ENCODE data around the gene SLC6A20. TPM values are rescaled to one million over a fixed set of nuclear protein-coding genes. Genes with fewer than 3 reads are reported as not detected.

SLC6A20 gene
- total RNA-seq, 4 donors from 2014 or later: 0.04 to 0.32 (median 0.19) TPM; not detected in 1

DNA sequence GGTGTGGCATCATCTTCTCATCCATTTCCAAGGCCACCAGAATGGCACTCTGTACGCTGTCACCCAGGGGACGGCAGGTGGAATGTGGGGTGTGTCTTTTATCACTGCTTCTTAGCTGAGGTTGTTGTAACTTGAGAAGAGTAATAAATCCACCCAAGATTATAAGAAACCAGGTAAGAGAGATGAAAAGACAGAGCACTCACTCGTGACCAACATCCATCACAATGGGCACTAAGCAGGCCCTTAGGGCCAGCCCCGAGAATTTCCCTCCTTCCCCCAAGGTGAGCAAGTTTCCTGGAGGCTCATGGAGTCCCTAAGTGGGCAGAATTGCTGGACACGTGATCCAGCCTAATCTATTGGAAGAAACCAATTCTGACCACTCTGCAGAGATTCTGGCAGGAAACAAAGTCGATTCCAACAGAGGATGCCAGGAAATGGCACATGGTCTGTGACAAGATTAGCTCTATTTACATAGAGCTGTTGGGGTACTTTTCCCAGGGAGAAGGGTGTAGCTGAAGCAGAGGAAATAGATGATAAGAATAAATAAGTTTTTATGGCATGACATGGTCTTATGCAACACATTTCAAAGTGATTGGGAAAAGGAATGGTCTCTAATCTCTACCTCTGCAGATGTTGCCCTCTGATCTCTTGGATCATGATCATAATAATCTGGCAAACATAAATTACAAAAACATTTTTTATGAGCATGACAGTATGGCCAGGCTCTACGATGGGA lies 22.5 kb downstream of the SLC6A20 start:
- no peaks in the 10 kb centered on the region for H3K4me1 ChIP-seq
- intact Hi-C loops (cut with DNase I): no loop called here
- H3K4me3 ChIP-seq: no peak overlapping the region
- no peak for TF ChIP-seq POLR2A (IDR thresholded peaks at IDR 0.05)
- TF ChIP-seq, protein P1, sequence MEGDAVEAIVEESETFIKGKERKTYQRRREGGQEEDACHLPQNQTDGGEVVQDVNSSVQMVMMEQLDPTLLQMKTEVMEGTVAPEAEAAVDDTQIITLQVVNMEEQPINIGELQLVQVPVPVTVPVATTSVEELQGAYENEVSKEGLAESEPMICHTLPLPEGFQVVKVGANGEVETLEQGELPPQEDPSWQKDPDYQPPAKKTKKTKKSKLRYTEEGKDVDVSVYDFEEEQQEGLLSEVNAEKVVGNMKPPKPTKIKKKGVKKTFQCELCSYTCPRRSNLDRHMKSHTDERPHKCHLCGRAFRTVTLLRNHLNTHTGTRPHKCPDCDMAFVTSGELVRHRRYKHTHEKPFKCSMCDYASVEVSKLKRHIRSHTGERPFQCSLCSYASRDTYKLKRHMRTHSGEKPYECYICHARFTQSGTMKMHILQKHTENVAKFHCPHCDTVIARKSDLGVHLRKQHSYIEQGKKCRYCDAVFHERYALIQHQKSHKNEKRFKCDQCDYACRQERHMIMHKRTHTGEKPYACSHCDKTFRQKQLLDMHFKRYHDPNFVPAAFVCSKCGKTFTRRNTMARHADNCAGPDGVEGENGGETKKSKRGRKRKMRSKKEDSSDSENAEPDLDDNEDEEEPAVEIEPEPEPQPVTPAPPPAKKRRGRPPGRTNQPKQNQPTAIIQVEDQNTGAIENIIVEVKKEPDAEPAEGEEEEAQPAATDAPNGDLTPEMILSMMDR (IDR thresholded peaks at IDR 0.05): no peak
- 36 to 43% methylated on average over 7 of the region's 7 CpGs for WGBS, 2 donors
- no peaks in the 10 kb centered on the region for H3K9me3 ChIP-seq
- peaks cover 0 to 29% (median 0%) of the 10 kb centered on the region in 4 donors for H3K27me3 ChIP-seq
- no peaks in the 10 kb centered on the region for H3K36me3 ChIP-seq
- no peak for DNase-seq
- H3K27ac ChIP-seq: no peak overlapping the region

DNA sequence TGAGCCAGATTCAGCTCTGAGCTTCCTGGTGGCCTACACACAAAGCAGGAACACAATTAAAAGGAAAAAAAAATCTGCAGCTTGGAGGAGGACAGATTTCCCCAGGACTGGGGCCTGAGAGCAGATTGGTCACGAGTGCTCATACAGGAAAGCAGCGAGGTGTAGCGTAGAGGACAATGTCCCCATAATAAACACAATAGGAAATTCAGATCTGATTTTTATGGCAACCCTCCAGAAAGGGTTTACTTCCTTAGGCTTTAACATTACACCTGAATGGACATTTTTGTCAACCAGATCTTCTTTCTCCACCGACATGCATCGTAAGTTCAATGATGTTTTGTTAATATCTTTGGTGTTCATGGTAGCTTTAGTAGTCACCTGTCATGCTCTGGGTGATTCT lies 23.3 kb downstream of the SLC6A20 start:
- Histone ChIP-seq H3K4me3 (no peak overlapping the region), H3K27ac (no peak overlapping the region), H3K36me3 (no peaks in the 10 kb centered on the region), H3K27me3 (peaks cover 0 to 29% (median 0%) of the 10 kb centered on the region in 4 donors), H3K9me3 (no peaks in the 10 kb centered on the region), H3K4me1 (no peaks in the 10 kb centered on the region)
- no peak for DNase-seq
- WGBS, 2 donors: 82 to 84% methylated on average over 5 of the region's 5 CpGs
- intact Hi-C loops (cut with DNase I): no loop called here
- TF ChIP-seq POLR2A (IDR thresholded peaks at IDR 0.05): no peak
- TF ChIP-seq, protein P1 (IDR thresholded peaks at IDR 0.05): no peak

DNA sequence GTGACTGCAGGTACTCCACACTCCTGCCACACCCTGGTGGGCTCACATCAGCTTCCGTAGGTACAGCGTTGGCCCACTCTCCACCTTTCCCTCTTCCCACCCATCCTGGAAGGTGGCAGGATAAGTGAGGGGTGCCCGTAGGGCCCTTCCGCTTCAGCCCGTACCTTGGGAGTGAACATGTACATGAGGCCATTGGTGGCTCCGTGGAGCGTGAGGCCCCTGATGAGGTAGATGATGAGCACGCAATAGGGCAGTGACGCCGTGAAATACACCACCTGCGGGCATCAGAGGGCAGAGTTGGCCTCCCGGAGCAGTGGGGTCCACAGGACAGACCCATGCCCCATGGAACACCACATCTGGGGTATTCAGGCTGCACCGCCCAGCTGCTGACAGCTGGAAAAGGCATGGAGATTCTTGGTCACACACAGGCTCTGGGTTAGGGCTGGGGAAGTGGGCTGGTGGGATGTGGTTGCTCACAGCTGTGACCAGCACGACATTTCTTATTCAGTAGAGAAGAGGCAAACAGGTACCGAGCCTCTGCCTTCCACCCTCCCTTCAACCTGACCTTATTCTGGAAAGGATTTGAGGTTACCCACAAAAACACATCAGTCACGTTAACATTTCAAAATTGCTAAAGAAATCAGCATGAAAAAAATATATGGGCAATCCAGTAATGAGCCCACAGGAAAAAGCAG lies 23.8 kb downstream of the SLC6A20 start:
- no peaks in the 10 kb centered on the region for H3K4me1 ChIP-seq
- WGBS, 2 donors: 73 to 76% methylated on average over 5 to 9 of the region's 16 CpGs
- DNase-seq: no peak
- H3K9me3 ChIP-seq: no peaks in the 10 kb centered on the region
- intact Hi-C loops (cut with DNase I): no loop called here
- H3K36me3 ChIP-seq: no peaks in the 10 kb centered on the region
- TF ChIP-seq, protein P1 (IDR thresholded peaks at IDR 0.05): no peak
- TF ChIP-seq POLR2A (IDR thresholded peaks at IDR 0.05): no peak
- peaks cover 0 to 29% (median 0%) of the 10 kb centered on the region in 4 donors for H3K27me3 ChIP-seq
- no peak overlapping the region for H3K4me3 ChIP-seq
- no peak overlapping the region for H3K27ac ChIP-seq

DNA sequence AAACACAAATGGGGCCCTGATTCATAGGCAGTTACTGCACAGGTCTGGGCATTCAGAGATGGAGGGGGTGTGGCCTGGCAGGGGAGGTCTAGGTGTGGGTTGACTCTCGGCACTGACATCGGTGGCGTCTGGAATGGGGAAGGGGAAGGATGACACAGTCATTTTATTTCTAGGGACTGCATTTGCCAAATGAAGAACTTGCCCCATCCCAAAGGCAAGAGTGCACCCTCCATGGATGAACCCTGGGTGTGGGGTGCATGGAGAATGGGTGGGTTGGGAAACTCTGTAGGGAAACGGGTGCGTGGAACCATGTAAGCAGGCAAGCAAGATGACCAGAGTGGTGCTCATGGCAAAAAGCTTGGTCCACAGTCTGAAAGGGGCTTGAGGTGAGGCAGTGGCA lies 24.5 kb downstream of the SLC6A20 start:
- TF ChIP-seq POLR2A (IDR thresholded peaks at IDR 0.05): no peak
- TF ChIP-seq, protein P1 (IDR thresholded peaks at IDR 0.05): no peak
- Histone ChIP-seq H3K36me3 (no peaks in the 10 kb centered on the region), H3K27me3 (peaks cover 0 to 29% (median 0%) of the 10 kb centered on the region in 4 donors), H3K4me3 (no peak overlapping the region), H3K27ac (no peak overlapping the region), H3K4me1 (no peaks in the 10 kb centered on the region), H3K9me3 (no peaks in the 10 kb centered on the region)
- WGBS, 2 donors: 89 to 95% methylated on average over 5 of the region's 5 CpGs
- intact Hi-C loops (cut with DNase I): no loop called here
- no peak for DNase-seq

DNA sequence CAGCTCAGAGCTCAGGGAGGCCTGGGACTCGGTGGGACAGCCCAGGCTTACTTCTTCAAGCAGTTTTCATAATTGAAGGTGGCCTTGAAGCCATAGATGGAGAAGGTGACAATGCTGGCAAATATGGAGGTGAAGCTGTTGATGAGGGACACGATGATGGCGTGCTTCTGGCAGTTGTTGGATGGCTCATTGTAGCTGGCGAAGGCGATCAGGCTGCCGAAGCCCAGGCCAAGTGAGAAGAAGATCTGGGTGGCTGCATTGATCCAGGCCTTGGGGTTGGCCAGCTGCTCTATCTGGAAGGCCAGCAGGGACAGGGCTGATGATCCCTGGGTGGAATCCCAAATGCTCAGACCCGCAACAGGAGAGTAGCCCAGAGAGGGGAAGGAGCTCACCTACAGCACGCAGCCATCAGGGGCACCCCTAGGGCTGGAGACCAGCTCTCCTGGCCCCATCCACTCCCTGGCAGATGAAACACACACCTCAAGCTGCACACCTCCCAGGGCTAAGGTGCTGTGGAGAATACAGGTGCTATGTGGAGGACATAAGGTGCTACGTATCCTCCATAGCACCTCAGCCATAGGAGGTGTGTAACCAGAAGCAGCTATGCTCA lies 25.1 kb downstream of the SLC6A20 start:
- Histone ChIP-seq H3K27me3 (peaks cover 0 to 27% (median 0%) of the 10 kb centered on the region in 4 donors), H3K36me3 (no peaks in the 10 kb centered on the region), H3K27ac (no peak overlapping the region), H3K4me1 (no peaks in the 10 kb centered on the region), H3K4me3 (no peak overlapping the region), H3K9me3 (no peaks in the 10 kb centered on the region)
- WGBS, 2 donors: 89 to 91% methylated on average over 8 to 9 of the region's 9 CpGs
- TF ChIP-seq, protein P1 (IDR thresholded peaks at IDR 0.05): no peak
- TF ChIP-seq POLR2A (IDR thresholded peaks at IDR 0.05): no peak
- DNase-seq: no peak
- intact Hi-C loops (cut with DNase I): no loop called here
